ENCODE results near the gene CROCC2. TPM values are rescaled to one million over a fixed set of nuclear protein-coding genes. Genes with fewer than 3 reads are reported as not detected.

CROCC2 gene
- polyA plus RNA-seq, 1 experiment, result not detected

DNA sequence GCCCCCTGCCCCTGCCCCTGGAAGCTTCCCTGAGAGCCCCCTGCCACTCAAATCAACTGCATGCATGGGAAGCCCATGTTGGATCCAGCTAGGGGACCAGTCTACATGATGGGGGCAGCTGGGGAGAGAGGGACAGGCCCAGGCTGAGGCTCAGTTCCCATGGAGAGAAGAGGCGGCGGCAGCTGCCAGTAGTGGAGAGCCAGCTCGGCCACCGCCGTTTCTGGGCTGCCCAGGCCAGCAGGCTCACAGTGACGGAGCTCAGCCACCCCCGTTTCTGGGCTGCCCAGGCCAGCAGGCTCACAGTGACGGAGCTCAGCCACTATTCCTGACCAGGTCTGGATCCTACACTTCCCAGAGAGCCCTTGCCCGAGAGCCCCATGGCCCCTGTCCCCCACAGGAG, 13.8 kb upstream of the CROCC2 start:
- DNase-seq (ENCODE audit: low read depth, low spot score), result no peak
- no peak for TF ChIP-seq CTCF (IDR thresholded peaks at IDR 0.05; ENCODE audit: low read depth, low read length)
- H3K9me3 ChIP-seq (ENCODE audit: control insufficient read depth, insufficient read depth, low read length), result no peaks in the 10 kb centered on the region; the same call in 1 of the 2 replicates
- ChIA-PET CTCF (no interaction called here), POLR2A (no interaction called here)
- H3K4me3 ChIP-seq (ENCODE audit: low read depth, low read length), result no peak overlapping the region
- H3K27ac ChIP-seq (ENCODE audit: low read depth, low read length), result no peak overlapping the region
- H3K27me3 ChIP-seq (ENCODE audit: control insufficient read depth, insufficient read depth, low read length), result no peaks in the 10 kb centered on the region

DNA sequence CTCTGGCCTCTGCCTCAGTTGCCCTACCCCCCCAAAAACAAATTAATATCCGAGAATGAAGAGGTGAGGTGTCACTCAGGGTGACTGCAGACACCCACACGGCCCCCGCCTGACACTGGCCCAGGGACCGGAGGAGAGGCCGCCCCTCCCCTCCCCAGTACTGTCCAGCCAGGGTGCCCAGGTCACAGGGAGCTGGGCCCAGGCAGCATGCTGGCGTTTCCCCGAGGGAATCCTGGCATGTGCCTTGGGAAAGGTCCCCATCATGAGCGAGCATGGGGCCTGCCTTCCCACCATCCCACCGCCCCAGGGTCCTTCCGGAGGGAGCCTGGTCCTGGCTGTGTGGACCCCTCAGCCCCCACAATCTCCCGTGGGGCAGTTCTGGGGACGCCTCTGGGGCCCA, 13.2 kb upstream of the CROCC2 start:
- Histone ChIP-seq H3K27ac (ENCODE audit: low read depth, low read length) (no peak overlapping the region), H3K4me3 (ENCODE audit: low read depth, low read length) (no peak overlapping the region), H3K9me3 (ENCODE audit: control insufficient read depth, insufficient read depth, low read length) (no peaks in the 10 kb centered on the region; the same call in 1 of the 2 replicates), H3K27me3 (ENCODE audit: control insufficient read depth, insufficient read depth, low read length) (no peaks in the 10 kb centered on the region)
- POLR2A ChIA-PET, result no interaction called here
- DNase-seq (ENCODE audit: low read depth, low spot score), result no peak
- CTCF ChIA-PET, result no interaction called here
- no peak for TF ChIP-seq CTCF (IDR thresholded peaks at IDR 0.05; ENCODE audit: low read depth, low read length)

DNA sequence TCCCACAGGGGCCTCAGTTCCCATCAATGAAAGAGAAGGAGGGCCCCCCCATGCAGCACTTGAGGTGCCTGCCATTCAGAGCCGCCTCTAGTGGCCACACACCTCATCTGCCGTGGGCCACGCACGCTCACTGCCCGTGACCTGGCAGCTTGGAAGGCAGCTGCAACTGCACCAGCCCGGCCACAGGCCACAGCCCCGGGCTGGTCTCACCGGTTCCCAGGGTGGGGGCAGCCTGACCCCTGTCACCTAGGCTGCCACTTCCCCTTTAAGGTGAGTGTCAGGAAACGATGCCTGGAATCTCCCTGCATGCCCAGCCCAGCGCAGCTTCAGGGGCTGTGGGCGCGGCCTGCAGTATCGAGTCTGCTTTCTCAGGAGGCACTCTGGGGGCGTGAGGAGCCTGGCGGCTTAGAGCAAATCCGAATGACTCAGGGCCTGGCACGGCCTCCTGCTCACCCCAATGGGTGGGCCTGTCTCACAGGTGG, 12.7 kb upstream of the CROCC2 start:
- Histone ChIP-seq H3K9me3 (ENCODE audit: control insufficient read depth, insufficient read depth, low read length) (no peaks in the 10 kb centered on the region; the same call in 1 of the 2 replicates), H3K4me3 (ENCODE audit: low read depth, low read length) (no peak overlapping the region), H3K27ac (ENCODE audit: low read depth, low read length) (no peak overlapping the region), H3K27me3 (ENCODE audit: control insufficient read depth, insufficient read depth, low read length) (no peaks in the 10 kb centered on the region)
- TF ChIP-seq CTCF (IDR thresholded peaks at IDR 0.05; ENCODE audit: low read depth, low read length), result no peak
- ChIA-PET POLR2A (no interaction called here), CTCF (no interaction called here)
- DNase-seq (ENCODE audit: low read depth, low spot score), result no peak

DNA sequence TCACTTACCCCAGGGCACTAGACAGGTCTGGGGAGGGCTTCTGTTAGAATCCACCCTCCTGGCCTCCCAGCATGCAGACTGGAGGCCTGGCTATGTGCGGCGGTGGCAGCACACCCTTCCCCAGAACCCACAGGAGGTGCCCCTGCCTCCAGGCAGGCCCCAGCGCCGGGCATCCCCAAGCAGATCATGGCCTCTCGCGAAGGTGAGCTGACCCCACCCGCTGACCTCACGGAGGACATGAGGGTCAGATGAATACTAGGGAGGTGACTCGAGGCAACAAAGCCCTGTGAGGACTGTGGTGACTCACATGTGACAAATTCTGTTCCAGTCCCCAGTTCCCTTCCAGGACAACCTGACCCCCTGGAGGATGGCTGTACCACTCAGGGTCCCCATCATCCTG, 12.1 kb upstream of the CROCC2 start:
- H3K27ac ChIP-seq (ENCODE audit: low read depth, low read length), result no peak overlapping the region
- peaks cover 1% of the 10 kb centered on the region for H3K27me3 ChIP-seq (ENCODE audit: control insufficient read depth, insufficient read depth, low read length)
- H3K9me3 ChIP-seq (ENCODE audit: control insufficient read depth, insufficient read depth, low read length), result no peaks in the 10 kb centered on the region; the same call in 1 of the 2 replicates
- no peak overlapping the region for H3K4me3 ChIP-seq (ENCODE audit: low read depth, low read length)
- TF ChIP-seq CTCF (IDR thresholded peaks at IDR 0.05; ENCODE audit: low read depth, low read length), result no peak
- ChIA-PET POLR2A (no interaction called here), CTCF (no interaction called here)
- no peak for DNase-seq (ENCODE audit: low read depth, low spot score)

- H3K27ac ChIP-seq (ENCODE audit: low read depth, low read length), result no peak overlapping the region
- ChIA-PET POLR2A (no interaction called here), CTCF (no interaction called here)
- H3K27me3 ChIP-seq (ENCODE audit: control insufficient read depth, insufficient read depth, low read length), result peaks cover 3% of the 10 kb centered on the region
- no peak for DNase-seq (ENCODE audit: low read depth, low spot score)
- no peak for TF ChIP-seq CTCF (IDR thresholded peaks at IDR 0.05; ENCODE audit: low read depth, low read length)
- no peaks in the 10 kb centered on the region; the same call in 1 of the 2 replicates for H3K9me3 ChIP-seq (ENCODE audit: control insufficient read depth, insufficient read depth, low read length)
- no peak overlapping the region for H3K4me3 ChIP-seq (ENCODE audit: low read depth, low read length)
Observed at GRCh38 chr2:240894836-240895558, 11.1 kb upstream of the CROCC2 start.

Measured in AG04450 (cell line).